Right cardiac atrium (tissue), 5 donors: ENCODE results near the gene MEOX2. TPM values are rescaled to one million over a fixed set of nuclear protein-coding genes. Genes with fewer than 3 reads are reported as not detected.

Experiments used
- ATAC-seq, 2 donors: fragments of 200-7000 bp; cut with Tn5 transposase; one replicate each; pipeline versions ENCODE4 v1.8.0 to v1.9.1; 2020; ENCODE audit warnings: moderate library complexity in 2 of 2, mild to moderate bottlenecking in 1 of 2
- DNase-seq, 3 donors: peaks; one replicate each; pipeline ENCODE4 v3.0.0-alpha.2; 2020
- H3K27ac ChIP-seq: one replicate; pipeline ENCODE4 v1.5.1; 2013; ENCODE audit warnings: mild to moderate bottlenecking, low read length, control low read depth, moderate library complexity
- H3K27me3 ChIP-seq: one replicate; pipeline ENCODE4 v1.6.1; 2013; ENCODE audit not compliant: control insufficient read depth, insufficient read depth
- H3K4me1 ChIP-seq: one replicate; pipeline ENCODE4 v1.6.1; 2013; ENCODE audit warnings: low read length; ENCODE audit not compliant: control insufficient read depth, insufficient read depth
- H3K4me3 ChIP-seq: one replicate; pipeline ENCODE4 v1.5.1; 2013; ENCODE audit warnings: low read length, control low read depth
- H3K9me3 ChIP-seq: one replicate; pipeline ENCODE4 v1.6.1; 2013; ENCODE audit warnings: low read length; ENCODE audit not compliant: control insufficient read depth
- WGBS: extraction: QIAGEN DNeasy Blood & Tissue Kit; methylation state at CpG from one replicate; pipeline ENCODE4 v1.1.7; 2013; 5-methylcytosine and 5-hydroxymethylcytosine counted together
- intact Hi-C, 4 donors: fragments of 100-400 bp; cut with DNase I; formaldehyde crosslinking; loops; one replicate each; pipeline versions ENCODE4 v1.11.0 to v1.14.0; 2022 to 2023
- polyA plus RNA-seq: library from polyadenylated mRNA; stranded (reverse); fragments of 200-250 nt; gene quantifications from one replicate; pipeline ENCODE4 v1.2.3, GENCODE V29; 2013
- total RNA-seq, 4 donors: library from RNA; stranded (reverse); fragmentation: NEBNext Ultra II Directional; extraction: Animal tissue kit (Norgen Biotek cat#: 25700); gene quantifications; one replicate each; pipeline ENCODE4 v1.2.1, GENCODE V29; 2021
- donor health status: healthy with polysubstance abuse.
- donor health status: DM: no; HTN: yes; CAD: no.
- donor health status: DM: no; HTN: no; CAD: no.
- donor health status: DM: no; HTN: yes; CAD: no; lungs with severe emphysema.
- donor health status: DM: yes; HTN: yes; CAD: no.

Gene MEOX2
- total and polyA plus RNA-seq, 5 donors, result 3.1 to 8.4 (median 6.0) TPM

- intact Hi-C loops, result no loop called here
- peak within 1 kb of the TSS; percentile 61 for H3K27ac ChIP-seq
- no peaks in the 10 kb centered on the region for H3K9me3 ChIP-seq
- 52% methylated on average over 5 of the region's 5 CpGs for WGBS
- DNase-seq, result peak; percentile 49 to 80 (median 79)
- no peaks in the 10 kb centered on the region for H3K4me1 ChIP-seq
- peak within 1 kb of the TSS; percentile 47 for H3K4me3 ChIP-seq
- ATAC-seq, result peak; percentile 31 to 76
- H3K27me3 ChIP-seq, result no peaks in the 10 kb centered on the region
Measured at GRCh38 chr7:15561835-15562234, 124.6 kb downstream of the MEOX2 start, which contains the start of gene AGMO. TSS of gene AGMO (minus strand) at chr7:15562015.

Other genes with a start within 250 kb of the MEOX2 start
- gene AGMO, start 124.7 kb downstream of the MEOX2 start, total RNA-seq, result under 1 TPM in 1 of 4 donors, not detected in 3; 0.15 TPM
- 0.29 TPM for gene AGMO, start 124.7 kb downstream of the MEOX2 start, polyA plus RNA-seq